ENCODE results near the gene POU3F3. TPM values are rescaled to one million over a fixed set of nuclear protein-coding genes. Genes with fewer than 3 reads are reported as not detected.

The POU3F3 gene
- total RNA-seq, 1 experiment from 2014 or later: not detected

- BruUV-seq (replicated peaks): no TSS peak
- H3K9me3 Mint-ChIP-seq (ENCODE audit: low read depth, unreplicated experiment): no peaks in the 10 kb centered on the region
- no peaks in the 10 kb centered on the region for H3K36me3 Mint-ChIP-seq (ENCODE audit: insufficient read depth, unreplicated experiment)
- intact Hi-C loops (cut with micrococcal nuclease; ENCODE audit: unreplicated experiment): no loop called here
- CTCF ChIA-PET: no interaction called here
- no peak for TF ChIP-seq CTCF (IDR thresholded peaks at IDR 0.05; ENCODE audit: unreplicated experiment)
- H3K4me1 Mint-ChIP-seq (ENCODE audit: low read depth, unreplicated experiment): no peaks in the 10 kb centered on the region
- no peak for DNase-seq
- H3K27me3 Mint-ChIP-seq (ENCODE audit: unreplicated experiment): peaks cover 73% of the 10 kb centered on the region
- H3K27ac Mint-ChIP-seq (ENCODE audit: unreplicated experiment): no peak overlapping the region
- H3K4me3 Mint-ChIP-seq (ENCODE audit: low read depth, unreplicated experiment): no peak overlapping the region
Measured at GRCh38 chr2:104902317-104902716, 48.4 kb downstream of the POU3F3 start.

Other genes starting within 250 kb of the POU3F3 start
- gene MRPS9, start 184.0 kb downstream of the POU3F3 start, total RNA-seq (2022): 30.6 and 33.9 TPM in 2 replicates

Measured in Calu3 (cell line).